H1 (cell line): Measurements from ENCODE around the gene MORN4. TPM values are rescaled to one million over a fixed set of nuclear protein-coding genes. Genes with fewer than 3 reads are reported as not detected.
A peak's percentile ranks its signal among the peaks of the same experiment; 100 is the strongest.

ENCODE experiments used
- CREB1 ChIP-seq: IDR thresholded peaks from 2 replicates; pipeline ENCODE4 v1.6.1; 2012; ENCODE audit warnings: inconsistent platforms
- EP300 ChIP-seq, 2 experiments: IDR thresholded peaks; 1 replicate in 1 of 2; 2 replicates in 1 of 2; pipeline ENCODE4 v1.6.1; 2011 to 2012; ENCODE audit warnings: low read depth in 2 of 2, low read length in 2 of 2, mild to moderate bottlenecking in 2 of 2, borderline replicate concordance in 1 of 2, inconsistent platforms in 1 of 2, moderate library complexity in 1 of 2
- GABPA ChIP-seq: IDR thresholded peaks from 2 replicates; pipeline ENCODE4 v1.6.1; 2011; ENCODE audit warnings: mild to moderate bottlenecking, low read length, moderate library complexity, borderline replicate concordance; ENCODE audit not compliant: insufficient read depth
- RFX5 ChIP-seq: IDR thresholded peaks from 2 replicates; pipeline ENCODE4 v1.6.1; 2011; ENCODE audit warnings: low read depth, low read length, improper control_type of control experiment, borderline replicate concordance
- SAP30 ChIP-seq: fragments of 300-600 bp; sonication (generic); IDR thresholded peaks from 2 replicates; pipeline ENCODE4 v1.7.1; 2012; ENCODE audit warnings: low read length, moderate library complexity, mild to moderate bottlenecking, inconsistent platforms; ENCODE audit not compliant: insufficient read depth, insufficient replicate concordance
- SP4 ChIP-seq: IDR thresholded peaks from 2 replicates; pipeline ENCODE4 v1.6.1; 2012; ENCODE audit warnings: low read length, inconsistent platforms
- TCF12 ChIP-seq: IDR thresholded peaks from 2 replicates; pipeline ENCODE4 v1.6.1; 2011; ENCODE audit warnings: low read depth, mild to moderate bottlenecking, low read length
- polyA plus RNA-seq, 7 experiments: library from polyadenylated mRNA; depleted of rRNA in 3 of 7; stranded (reverse) in 5 of 7; unstranded in 2 of 7; fragments of >200 nt in 5 of 7; fragments of 200-250 nt in 2 of 7; gene quantifications; 1 replicate in 5 of 7; 2 replicates in 1 of 7; 4 replicates in 1 of 7; pipeline versions ENCODE4 v1.2.1 to v1.2.3, GENCODE V29; 2011 to 2013; ENCODE audit warnings: missing spikeins in 2 of 7, mixed read lengths in 2 of 7
- total RNA-seq: library from RNA; stranded (reverse); fragmentation: NEBNext Ultra II Directional; extraction: Animal tissue kit (Norgen Biotek cat#: 25700); gene quantifications from 2 replicates; pipeline ENCODE4 v1.2.1, GENCODE V29; 2021
- TF ChIP-seq, protein P1 (sequence below): IDR thresholded peaks from 2 replicates; pipeline ENCODE4 v1.6.1; 2012; ENCODE audit warnings: inconsistent platforms
- TF ChIP-seq, protein P2 (sequence below): fragments of 300-600 bp; sonication (generic); IDR thresholded peaks from 2 replicates; pipeline ENCODE4 v1.7.1; 2012; ENCODE audit warnings: low read length, moderate library complexity, mild to moderate bottlenecking, inconsistent platforms; ENCODE audit not compliant: insufficient replicate concordance

MORN4 gene
- total and polyA plus RNA-seq, 2 of the 8 experiments (the other 6 are each of a cell fraction or from before 2014, with no cell fraction given) = 13.6 to 22.0 TPM

DNA sequence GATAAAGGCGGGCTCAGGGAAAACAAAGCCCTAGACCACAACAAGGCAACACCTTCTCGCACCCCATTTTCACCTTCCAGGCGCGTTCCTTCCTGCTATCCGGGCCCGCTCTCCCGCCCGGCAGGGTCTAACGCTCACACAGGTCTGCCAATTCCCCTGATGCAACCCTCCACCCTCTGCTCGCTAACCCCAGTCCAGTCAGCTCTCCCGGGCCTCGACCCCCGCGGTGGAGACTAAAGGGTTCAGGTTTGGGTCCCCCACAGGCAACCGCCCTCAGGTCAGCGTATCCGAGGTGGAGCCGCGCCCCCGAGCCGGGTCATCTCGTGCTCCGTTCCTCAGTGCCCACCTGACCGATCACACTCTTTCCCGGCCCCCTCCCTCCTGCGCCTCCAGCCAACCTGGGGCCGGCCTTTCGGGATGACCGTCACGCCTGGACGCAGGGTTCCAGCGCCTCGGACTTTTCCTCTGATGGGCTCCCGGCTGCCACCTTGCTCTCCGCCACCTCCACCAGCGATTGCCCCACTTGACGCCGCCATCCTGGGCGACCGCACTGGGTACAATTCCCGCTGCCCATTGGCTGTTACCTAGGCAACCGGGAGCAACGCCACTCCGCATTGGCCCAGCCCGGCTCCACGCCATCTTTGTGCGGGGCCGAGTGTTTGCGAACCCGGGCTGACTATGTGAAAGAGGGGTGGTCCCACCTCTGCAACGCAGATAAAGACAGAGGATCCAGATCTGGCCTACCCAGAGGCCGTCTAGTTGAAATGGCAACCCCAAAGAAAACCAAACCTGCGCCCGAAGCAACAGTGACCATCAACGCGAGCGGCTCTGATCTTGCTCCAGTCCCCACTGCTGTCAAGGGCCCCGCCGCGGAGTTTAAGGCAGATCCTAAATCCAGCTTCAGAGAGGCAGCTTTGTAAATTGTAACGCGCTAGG is at the start of gene MORN4 (continued):
- TF ChIP-seq GABPA (no peak), SP4 (peak; percentile 57; the same call in 1 of the 2 replicates), CREB1 (peak; percentile 49), TCF12 (no peak), EP300 (IDR thresholded peaks at IDR 0.05; ENCODE audit: borderline replicate concordance in 1 of 2, low read depth in 2 of 2, low read length in 2 of 2) (0 out of 3 replicates have a peak, but pooled peaks of 1 of the 2 experiments have one; percentile 66), SAP30 (peak; percentile 90), RFX5 (no peak)
- TF ChIP-seq, protein P1, sequence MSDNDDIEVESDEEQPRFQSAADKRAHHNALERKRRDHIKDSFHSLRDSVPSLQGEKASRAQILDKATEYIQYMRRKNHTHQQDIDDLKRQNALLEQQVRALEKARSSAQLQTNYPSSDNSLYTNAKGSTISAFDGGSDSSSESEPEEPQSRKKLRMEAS = peak; percentile 57
- TF ChIP-seq, protein P2, sequence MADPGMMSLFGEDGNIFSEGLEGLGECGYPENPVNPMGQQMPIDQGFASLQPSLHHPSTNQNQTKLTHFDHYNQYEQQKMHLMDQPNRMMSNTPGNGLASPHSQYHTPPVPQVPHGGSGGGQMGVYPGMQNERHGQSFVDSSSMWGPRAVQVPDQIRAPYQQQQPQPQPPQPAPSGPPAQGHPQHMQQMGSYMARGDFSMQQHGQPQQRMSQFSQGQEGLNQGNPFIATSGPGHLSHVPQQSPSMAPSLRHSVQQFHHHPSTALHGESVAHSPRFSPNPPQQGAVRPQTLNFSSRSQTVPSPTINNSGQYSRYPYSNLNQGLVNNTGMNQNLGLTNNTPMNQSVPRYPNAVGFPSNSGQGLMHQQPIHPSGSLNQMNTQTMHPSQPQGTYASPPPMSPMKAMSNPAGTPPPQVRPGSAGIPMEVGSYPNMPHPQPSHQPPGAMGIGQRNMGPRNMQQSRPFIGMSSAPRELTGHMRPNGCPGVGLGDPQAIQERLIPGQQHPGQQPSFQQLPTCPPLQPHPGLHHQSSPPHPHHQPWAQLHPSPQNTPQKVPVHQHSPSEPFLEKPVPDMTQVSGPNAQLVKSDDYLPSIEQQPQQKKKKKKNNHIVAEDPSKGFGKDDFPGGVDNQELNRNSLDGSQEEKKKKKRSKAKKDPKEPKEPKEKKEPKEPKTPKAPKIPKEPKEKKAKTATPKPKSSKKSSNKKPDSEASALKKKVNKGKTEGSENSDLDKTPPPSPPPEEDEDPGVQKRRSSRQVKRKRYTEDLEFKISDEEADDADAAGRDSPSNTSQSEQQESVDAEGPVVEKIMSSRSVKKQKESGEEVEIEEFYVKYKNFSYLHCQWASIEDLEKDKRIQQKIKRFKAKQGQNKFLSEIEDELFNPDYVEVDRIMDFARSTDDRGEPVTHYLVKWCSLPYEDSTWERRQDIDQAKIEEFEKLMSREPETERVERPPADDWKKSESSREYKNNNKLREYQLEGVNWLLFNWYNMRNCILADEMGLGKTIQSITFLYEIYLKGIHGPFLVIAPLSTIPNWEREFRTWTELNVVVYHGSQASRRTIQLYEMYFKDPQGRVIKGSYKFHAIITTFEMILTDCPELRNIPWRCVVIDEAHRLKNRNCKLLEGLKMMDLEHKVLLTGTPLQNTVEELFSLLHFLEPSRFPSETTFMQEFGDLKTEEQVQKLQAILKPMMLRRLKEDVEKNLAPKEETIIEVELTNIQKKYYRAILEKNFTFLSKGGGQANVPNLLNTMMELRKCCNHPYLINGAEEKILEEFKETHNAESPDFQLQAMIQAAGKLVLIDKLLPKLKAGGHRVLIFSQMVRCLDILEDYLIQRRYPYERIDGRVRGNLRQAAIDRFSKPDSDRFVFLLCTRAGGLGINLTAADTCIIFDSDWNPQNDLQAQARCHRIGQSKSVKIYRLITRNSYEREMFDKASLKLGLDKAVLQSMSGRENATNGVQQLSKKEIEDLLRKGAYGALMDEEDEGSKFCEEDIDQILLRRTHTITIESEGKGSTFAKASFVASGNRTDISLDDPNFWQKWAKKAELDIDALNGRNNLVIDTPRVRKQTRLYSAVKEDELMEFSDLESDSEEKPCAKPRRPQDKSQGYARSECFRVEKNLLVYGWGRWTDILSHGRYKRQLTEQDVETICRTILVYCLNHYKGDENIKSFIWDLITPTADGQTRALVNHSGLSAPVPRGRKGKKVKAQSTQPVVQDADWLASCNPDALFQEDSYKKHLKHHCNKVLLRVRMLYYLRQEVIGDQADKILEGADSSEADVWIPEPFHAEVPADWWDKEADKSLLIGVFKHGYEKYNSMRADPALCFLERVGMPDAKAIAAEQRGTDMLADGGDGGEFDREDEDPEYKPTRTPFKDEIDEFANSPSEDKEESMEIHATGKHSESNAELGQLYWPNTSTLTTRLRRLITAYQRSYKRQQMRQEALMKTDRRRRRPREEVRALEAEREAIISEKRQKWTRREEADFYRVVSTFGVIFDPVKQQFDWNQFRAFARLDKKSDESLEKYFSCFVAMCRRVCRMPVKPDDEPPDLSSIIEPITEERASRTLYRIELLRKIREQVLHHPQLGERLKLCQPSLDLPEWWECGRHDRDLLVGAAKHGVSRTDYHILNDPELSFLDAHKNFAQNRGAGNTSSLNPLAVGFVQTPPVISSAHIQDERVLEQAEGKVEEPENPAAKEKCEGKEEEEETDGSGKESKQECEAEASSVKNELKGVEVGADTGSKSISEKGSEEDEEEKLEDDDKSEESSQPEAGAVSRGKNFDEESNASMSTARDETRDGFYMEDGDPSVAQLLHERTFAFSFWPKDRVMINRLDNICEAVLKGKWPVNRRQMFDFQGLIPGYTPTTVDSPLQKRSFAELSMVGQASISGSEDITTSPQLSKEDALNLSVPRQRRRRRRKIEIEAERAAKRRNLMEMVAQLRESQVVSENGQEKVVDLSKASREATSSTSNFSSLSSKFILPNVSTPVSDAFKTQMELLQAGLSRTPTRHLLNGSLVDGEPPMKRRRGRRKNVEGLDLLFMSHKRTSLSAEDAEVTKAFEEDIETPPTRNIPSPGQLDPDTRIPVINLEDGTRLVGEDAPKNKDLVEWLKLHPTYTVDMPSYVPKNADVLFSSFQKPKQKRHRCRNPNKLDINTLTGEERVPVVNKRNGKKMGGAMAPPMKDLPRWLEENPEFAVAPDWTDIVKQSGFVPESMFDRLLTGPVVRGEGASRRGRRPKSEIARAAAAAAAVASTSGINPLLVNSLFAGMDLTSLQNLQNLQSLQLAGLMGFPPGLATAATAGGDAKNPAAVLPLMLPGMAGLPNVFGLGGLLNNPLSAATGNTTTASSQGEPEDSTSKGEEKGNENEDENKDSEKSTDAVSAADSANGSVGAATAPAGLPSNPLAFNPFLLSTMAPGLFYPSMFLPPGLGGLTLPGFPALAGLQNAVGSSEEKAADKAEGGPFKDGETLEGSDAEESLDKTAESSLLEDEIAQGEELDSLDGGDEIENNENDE = no peak
